DMS 273 (cell line): ENCODE results near the gene BTG3.

ENCODE experiments used
- DNase-seq: peaks from one replicate; lab custom pipeline; 2025; ENCODE audit not compliant: unreplicated experiment; lab: John Stamatoyannopoulos, UW

The BTG3 gene

GRCh38 chr21:17612565-17613241 is at the start of gene BTG3:
Gene BTG3 (minus strand): TSS chr21:17612901. CDS start chr21:17609144, 3,757 bp downstream.
- peak; percentile 94 for DNase-seq

GRCh38 chr21:17660862-17661261 is 48.2 kb upstream of the BTG3 start:
- DNase-seq = no peak

- DNase-seq = no peak
These were observed 47.8 kb upstream of the BTG3 start for GRCh38 chr21:17660452-17660851.

GRCh38 chr21:17658931-17659330 is 46.2 kb upstream of the BTG3 start:
- DNase-seq = no peak

- no peak for DNase-seq
These were observed 38.8 kb upstream of the BTG3 start for GRCh38 chr21:17651526-17651925.

- DNase-seq = no peak
These were observed 37.6 kb upstream of the BTG3 start for GRCh38 chr21:17650292-17650691.

- no peak for DNase-seq
These were observed 34.1 kb upstream of the BTG3 start for GRCh38 chr21:17646790-17647189.

GRCh38 chr21:17644186-17644585 is 31.5 kb upstream of the BTG3 start:
- no peak for DNase-seq

GRCh38 chr21:17640821-17641220 is 28.1 kb upstream of the BTG3 start:
- DNase-seq = no peak

GRCh38 chr21:17636711-17637110 is 24.0 kb upstream of the BTG3 start:
- DNase-seq = no peak

GRCh38 chr21:17631195-17631594 is 18.5 kb upstream of the BTG3 start:
- DNase-seq = no peak

- peak; percentile 4 for DNase-seq
These were observed 9.3 kb upstream of the BTG3 start for GRCh38 chr21:17622018-17622417.

- no peak for DNase-seq
These were observed 4.1 kb upstream of the BTG3 start for GRCh38 chr21:17616831-17617230.

- DNase-seq = peak; percentile 63
These were observed 558 bp upstream of the BTG3 start for GRCh38 chr21:17613242-17613676.

GRCh38 chr21:17612023-17612564 is 607 bp downstream of the BTG3 start:
- DNase-seq = peak; percentile 68

- DNase-seq = peak; percentile 91
These were observed 1.2 kb downstream of the BTG3 start for GRCh38 chr21:17611414-17612022.

- DNase-seq = peak; percentile 26
These were observed 1.8 kb downstream of the BTG3 start for GRCh38 chr21:17610911-17611310.

- no peak for DNase-seq
These were observed 3.0 kb downstream of the BTG3 start for GRCh38 chr21:17609681-17610080.

- peak; percentile 14 for DNase-seq
These were observed 5.0 kb downstream of the BTG3 start for GRCh38 chr21:17607684-17608083.

- no peak for DNase-seq
These were observed 9.8 kb downstream of the BTG3 start for GRCh38 chr21:17602874-17603273.

GRCh38 chr21:17598437-17598836 is 14.3 kb downstream of the BTG3 start:
- no peak for DNase-seq

- no peak for DNase-seq
These were observed 15.0 kb downstream of the BTG3 start for GRCh38 chr21:17597680-17598079.
